ELR (cell line): ENCODE results near the gene SOX8.

ENCODE experiments used
- DNase-seq: peaks from one replicate; pipeline ENCODE4 v3.0.0-alpha.2; 2015; ENCODE audit warnings: low read depth

The SOX8 gene

DNA sequence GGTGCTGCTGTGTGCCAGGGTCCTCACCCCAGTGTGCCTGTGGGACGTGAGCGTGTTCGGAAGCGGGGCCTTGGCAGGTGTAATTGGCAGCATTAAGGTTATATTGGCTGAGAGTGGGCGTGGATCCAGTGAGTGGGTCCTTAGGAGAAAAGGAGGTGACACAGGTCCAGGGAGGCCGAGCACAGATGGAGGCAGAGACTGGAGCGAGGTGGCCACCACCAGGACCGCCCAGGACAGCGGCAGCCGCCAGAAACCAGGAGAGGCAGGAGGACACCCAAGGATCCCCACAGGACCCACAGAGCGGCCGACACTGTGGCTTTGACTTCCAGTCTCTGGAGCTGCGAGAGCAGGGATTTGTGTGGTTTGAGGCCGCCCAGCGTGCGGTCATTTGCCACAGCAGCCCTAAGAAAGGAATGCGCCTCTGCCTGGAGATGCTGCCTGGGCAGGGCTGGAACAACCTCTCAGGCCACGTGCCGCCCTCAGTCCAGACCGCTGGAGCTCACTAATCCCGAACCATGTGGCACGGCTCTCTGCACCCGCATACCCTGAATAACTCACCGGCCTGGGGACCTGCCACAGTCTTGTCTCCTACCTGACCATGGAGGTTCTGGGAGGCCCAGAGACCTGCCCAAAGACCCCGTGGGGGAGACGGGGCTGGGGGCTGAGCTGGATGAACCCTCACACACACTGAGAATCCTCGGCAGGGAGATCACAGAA is 45.4 kb downstream of the SOX8 start:
- no peak for DNase-seq

DNA sequence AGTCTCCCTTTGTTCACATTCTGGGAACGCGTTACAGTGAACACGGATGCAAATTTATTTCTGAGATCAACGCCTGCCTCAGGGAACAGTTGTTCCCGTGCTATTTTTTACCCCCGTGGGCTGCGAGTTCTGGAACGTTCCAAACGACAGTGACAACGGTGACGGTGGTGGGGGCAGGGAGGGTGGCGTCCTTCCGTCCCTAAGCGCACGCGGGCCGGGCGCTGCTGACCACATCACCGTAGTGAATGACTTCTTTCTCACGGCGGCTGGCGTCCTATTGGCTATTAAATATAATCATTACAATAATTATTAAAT is 45.9 kb downstream of the SOX8 start:
- no peak for DNase-seq

DNA sequence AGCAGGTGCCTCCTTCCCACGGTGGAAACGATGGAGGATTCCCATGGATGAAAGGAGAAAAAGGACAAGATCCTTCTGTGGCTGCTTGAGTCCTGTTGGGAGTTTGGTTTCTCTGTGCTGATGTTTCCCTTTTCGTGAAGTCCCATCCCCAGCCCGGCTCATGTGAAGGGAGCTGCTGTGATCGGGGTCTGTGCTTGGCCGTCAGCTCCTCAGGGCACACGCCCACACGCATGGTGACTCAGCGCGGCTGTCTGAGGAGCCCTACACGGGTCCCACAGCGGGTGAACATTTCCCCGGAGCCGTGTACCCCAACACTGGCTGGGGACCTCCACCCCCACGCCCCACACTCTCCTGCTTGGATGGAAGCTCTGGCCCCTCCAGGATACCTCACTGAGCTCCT is 46.5 kb downstream of the SOX8 start:
- no peak for DNase-seq

DNA sequence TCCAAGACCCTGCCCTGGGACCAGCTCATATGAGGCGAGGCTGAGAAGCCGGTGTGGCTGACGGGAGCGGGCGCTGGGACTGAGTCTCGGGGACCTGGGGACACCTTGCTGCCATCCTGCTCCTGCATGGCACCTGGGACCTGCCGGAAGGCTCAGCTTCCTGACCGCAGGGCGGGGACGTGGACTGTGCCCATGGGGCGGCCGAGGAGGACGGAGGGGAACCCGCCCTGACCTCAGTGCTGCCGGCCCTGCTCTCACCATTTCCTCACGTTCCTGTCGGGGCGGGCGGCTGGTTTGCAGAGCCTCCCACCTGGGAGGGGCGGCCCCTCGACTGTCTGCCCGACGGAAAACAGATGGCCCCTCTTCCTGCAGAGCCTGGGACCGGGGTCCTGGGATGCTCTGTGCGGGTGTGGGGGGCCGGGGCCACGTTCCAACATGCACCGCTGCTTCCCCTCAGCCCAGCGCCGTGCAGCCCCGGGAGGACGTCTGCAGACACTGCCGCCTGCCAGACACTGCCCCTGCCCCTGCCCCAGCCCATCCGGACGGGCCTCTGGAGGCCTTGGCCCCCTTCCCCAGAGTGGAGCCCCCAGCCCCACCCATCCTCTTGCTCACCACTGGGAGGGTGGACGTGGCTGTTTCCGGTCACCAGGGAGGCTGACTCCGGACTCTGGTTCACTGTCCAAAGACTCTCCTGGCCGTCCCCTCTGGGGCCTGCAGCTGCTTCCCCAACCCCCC is 47.1 kb downstream of the SOX8 start:
- DNase-seq = no peak

DNA sequence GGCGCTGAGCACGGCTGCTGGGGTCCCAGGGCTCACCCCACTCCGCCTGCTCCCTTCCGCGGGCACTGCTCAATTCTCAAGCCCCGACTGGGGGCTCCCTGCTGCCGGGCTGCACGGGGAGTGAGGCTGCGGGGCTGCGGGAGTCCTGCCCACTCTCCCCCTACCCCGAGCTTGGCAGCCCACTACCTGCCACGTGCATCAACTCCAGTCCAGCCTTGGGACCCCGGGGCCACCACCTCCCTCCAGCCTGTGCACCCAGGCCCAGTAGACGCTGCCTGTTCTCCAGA is 47.6 kb downstream of the SOX8 start:
- DNase-seq = no peak

DNA sequence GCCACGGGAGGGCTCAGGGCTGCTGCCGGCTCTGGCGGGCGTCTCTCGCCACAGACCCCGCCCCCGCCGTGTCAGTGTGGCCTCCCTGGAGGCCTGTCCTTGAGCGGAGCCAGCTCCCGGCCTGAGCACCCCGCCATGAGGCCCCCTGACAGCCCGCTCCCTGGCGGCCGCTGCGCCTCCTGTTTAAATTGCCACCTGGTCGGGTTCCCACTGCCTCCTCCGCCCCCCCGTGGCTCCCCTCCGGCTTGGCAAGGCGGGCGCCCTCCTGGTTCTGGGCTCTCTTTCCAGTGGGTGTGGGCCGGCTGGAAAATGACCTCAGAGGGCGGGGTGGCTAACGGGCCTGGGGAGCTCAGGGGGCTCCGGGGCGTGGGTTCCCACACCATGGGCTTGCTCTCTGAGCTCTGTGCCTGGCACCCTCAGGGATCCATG is 48.9 kb downstream of the SOX8 start:
- DNase-seq = no peak

DNA sequence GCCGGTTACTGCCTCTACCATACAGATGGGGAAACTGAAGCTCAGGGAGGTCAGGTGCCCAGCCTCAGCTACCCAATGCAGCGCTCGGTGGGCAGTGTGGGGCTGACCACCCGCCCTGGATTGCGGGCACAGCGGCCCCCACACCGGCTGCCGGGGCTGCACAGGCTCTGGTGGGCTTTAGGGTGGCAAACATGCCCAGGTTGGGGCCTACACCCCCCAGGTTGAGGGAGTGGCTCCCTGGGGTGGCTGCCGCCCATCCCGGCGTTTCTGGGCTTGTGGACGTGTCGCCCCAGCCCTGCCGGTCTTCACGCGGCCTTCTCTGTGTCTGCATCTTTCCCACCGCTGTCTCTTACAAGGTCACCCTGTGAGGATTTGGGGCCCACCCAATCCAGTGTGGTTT is 50.1 kb downstream of the SOX8 start:
- no peak for DNase-seq

DNA sequence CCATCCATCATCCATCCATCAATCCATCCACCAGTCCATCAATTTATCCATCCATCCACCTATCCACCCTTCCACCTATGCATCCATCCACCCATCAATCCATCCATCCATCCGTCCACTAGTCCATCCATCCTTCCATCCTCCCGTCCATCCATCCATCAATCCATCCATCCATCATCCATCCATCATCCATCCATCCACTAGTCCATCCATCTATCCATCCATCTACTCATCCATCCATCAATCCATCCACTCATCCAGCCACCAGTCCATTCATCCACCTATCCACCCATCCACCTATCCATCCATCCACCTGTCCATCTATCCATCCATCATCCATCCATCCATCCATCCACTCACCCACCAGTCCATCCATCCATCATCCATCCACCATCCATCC is 51.0 kb downstream of the SOX8 start:
- DNase-seq = no peak

DNA sequence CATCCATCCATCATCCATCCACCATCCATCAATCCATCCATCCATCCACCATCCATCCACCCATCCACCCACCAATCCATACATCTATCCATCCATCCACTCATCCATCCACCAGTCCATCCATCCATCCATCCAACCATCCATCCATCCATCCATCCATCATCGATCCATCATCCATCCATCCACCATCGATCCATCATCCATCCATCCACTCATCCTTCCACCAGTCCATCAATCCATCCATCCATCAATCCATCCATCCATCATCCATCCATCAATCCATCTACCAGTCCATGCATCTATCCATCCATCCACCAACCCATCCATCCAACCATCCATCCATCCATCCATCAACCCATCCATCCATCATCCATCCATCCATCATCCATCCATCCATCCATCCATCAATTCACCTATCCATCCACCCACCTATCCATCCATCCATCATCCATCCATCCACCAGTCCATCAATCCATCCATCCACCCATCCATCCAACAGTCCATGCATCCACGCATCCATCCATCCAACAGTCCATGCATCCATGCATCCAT is 51.6 kb downstream of the SOX8 start:
- no peak for DNase-seq

DNA sequence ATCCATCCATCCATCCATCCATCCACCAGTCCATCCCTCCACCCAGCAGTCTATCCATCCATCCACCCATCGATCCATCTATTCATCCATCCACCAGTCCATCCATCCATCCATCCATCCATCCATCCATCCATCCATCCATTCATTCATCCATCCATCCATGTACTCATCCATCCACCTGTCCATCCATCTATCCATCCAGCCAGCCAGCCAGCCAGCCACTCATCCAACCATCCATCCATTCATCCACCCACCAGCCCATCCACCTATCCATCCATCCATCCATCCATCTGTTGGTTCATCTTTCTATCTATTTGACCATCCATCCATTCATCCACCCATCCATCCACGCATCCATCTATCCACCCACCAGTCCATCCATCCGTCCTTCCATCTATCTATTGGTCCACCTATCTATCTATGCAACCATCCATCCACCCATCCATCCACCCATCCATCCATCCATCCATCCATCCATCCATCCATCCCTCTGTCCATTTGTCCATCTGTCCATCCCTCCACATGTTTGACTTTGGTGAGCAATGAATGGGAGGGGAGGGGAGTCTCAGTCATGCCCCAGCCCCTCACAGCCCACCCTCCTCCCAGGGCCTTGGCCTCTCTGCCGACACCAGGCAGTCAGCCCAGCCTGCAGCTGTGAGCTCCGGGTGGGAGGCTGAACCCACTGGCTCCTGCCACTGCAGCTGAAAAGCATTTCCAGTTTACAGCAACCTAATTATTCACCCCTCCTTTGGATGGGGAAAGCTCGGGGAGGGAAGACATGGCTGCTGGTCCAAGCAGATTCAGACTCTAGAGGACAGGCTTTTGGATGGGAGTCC is 52.9 kb downstream of the SOX8 start:
- DNase-seq = no peak

DNA sequence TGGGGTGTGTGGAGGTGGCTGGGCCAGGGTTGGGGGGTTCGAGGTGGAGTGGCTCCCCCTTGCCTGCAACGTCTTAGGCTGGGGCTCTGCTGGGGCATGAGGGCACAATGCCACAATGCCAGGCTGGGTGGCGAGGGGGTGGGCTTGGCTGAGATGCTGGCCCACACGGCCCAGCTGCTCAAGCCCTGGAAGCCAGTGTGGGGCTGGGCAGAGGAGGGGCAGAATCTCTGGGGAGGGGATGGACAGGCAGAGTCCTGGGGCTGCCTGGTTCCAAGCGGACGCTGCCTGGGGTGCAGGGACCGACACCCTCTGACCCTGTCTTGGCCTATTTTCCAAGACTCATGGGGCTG is 53.5 kb downstream of the SOX8 start:
- DNase-seq = no peak

DNA sequence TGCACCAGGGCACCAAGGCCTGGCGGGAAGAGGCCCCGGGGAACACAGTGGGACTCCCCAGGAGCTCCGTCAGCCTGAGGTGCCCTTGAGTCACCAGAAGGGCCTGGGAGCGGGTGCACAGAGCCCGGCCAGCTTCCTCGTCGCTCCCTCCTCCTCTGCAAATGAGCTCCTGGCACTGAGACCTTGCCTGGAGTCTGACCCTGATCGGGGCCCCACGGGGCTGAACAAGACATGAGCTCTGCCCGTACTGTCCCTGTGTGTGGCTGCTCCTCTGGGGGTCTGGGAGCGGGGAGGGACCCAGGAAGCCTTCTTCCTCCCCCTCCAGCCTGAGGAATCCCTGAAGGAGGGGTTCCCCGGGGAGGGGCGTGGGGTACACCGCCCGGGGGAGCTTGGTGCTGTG is 54.6 kb downstream of the SOX8 start:
- DNase-seq = no peak
